Hematopoietic multipotent progenitor cell treated with erythropoietin and hydrocortisone succinate and interleukin-3 and kit ligand, for 8 days (in vitro differentiated cells): ENCODE results near the gene ACTR1B.
A peak's percentile ranks its signal among the peaks of the same experiment; 100 is the strongest.
"Not testable (repeated sequence)": the region's sequence is repeated elsewhere in the genome, so short reads cannot be mapped to it uniquely, and the experiment has no call there.

Experiments used
- DNase-seq: peaks from one replicate; pipeline ENCODE4 v3.0.0-alpha.2; 2015

ACTR1B gene

DNA sequence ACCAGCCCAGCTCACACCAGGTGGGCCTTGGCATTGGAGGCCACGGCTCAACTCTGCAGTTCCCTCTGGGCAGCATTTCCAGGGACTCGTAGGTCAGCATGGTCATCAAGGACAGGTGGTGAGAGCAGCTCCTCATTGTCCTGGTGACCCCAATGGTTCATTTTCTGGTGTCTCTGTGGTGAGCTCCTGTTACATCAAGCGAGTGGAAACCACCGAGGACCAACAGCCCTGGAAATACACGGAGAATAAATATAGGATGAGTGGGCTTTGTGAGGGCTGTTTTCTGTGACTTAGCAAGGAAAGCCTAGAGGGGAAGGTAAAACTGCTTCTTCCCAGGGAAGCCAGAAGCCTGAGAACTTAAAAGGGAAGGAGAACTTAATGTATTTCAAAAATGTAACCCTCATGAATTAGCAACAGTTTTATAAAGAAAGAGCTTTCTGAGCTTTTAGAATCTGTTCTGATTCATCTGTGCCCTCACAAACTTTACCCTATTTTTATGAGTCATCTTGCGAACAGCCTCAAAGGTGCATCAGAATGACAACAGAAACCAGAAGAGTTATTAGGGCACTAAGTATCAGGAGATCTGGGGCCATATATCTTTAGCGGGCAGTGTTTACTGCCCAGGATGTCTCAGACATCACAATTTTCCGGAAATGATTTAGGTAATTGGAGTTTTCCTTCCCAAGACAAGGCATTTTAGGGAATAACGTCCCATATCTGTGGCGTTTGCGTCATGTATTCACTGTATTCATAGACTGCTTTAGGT lies 24.4 kb upstream of the ACTR1B start:
- DNase-seq, result no peak

DNA sequence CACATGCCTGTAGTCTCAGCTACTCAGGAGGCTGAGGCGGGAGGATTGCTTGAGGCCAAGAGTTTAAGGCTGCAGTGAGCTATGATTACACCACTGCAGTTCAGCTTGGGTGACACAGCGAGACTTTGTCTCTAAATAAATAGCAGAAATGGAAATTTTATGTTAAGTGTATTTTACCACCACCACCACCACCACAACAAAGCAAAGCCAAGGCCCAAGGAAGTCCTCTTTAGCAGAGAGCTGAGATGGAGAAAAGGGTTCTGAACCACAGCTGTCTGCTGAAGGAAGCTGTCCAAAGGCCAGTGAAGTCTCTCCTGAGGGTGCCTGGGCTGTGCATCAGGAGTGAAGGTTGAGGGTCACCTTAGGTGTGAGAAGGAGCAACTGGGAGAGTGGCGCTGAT lies 23.4 kb upstream of the ACTR1B start:
- not testable (repeated sequence) for DNase-seq

DNA sequence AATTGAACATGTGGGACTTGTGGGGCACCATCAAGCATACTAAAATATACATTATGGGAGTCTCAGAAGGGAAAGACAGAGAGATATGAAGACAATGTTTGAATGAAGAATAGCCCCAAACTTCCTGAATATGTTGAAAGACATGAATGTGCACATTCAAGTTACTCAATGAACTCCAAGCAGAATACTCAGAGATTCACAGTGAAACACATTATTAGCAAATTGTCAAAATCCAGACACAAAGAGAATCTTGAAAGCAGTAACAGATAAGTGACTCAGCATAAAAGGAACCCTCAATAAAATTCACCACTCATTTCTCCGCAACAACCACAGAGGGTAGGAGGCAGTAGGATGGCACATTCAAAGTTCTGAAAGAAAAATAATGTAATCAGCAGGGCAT lies 14.5 kb upstream of the ACTR1B start:
- DNase-seq, result peak; percentile 33

DNA sequence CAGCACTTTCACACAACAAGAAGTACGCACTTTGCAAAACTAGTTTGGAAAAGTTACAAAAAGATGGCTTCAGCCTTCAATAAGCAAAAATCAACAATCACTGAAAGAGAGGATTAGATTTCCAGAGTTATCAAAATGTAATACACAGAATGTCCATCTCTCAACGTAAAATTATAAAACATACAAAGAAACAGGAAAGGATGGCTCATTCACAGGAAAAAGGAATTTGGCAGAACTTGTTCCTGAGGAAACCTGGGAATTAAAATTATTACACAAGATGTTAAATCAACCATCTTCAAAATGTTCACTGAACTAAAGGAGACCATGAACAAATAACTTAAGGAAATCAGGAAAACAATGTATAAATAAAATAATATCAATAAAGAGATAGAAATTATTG lies 13.6 kb upstream of the ACTR1B start:
- no peak for DNase-seq

DNA sequence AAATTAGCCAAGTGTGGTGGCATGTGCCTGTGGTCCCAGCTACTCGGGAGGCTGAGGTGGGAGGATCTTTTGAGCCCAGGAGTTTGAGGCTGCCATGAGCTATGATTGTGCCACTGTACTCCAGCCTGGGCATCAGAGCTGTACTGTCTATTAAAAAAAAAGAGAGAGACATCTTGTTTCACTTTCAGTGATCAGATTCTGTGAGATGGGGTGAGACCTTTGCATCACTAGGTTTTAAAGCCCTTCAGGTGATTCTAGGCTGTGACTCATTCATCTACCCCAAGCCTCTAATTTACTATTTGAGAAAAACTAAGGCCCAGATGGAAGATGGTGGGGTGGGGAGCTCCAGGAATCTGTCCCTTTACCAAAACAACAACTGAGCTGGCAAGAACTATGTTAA lies 12.8 kb upstream of the ACTR1B start:
- DNase-seq, result no peak

DNA sequence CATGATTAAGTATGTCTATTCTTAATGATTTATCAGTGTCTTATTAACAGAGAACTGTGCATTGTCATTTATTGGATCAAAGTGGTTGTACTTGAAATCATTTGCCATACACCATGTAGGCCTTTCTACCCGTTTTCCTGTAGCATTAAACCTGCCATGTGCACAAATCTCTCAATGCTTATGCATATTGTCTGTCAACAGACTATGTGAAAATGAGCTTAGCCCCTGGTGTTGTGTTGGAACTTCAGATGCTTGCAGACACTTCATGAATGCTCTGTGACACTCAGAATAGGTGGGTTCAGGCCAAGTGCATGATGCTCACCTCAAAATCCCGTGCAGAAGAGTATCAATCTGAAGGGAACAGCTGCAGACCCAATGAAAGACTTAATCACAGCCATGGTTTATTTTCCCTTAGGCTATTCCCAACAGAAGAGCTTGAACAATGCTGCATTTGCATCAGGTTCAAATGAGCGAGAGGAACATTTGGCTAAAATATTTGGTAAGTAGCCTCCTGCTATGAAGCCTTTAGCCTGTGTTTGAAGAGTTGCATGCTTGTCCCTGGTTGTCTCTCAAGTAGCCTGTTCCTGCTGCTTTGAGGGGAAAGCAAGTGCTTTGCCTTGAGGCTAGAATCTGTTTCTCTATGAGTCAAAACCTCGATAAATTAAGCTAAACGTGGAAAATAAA lies 11.7 kb upstream of the ACTR1B start:
- DNase-seq, result no peak

DNA sequence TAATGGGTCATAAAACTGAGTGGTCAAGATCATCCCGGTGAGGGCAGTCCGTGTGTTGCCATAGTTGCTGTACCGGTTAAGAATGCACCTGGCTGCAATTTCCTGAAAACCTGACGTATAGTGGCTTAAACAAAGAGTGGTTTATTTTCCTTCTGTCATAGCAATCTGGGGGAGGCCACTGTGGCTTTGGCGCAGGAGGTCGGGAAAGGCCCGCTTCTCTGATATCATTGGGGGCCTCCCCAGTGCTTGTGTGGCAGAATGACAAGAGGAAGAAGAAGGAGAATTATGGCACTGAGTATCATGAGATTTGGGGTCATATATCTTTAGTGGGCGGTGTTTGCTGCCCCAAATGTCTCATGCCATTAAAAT lies 10.1 kb upstream of the ACTR1B start:
- no peak for DNase-seq

DNA sequence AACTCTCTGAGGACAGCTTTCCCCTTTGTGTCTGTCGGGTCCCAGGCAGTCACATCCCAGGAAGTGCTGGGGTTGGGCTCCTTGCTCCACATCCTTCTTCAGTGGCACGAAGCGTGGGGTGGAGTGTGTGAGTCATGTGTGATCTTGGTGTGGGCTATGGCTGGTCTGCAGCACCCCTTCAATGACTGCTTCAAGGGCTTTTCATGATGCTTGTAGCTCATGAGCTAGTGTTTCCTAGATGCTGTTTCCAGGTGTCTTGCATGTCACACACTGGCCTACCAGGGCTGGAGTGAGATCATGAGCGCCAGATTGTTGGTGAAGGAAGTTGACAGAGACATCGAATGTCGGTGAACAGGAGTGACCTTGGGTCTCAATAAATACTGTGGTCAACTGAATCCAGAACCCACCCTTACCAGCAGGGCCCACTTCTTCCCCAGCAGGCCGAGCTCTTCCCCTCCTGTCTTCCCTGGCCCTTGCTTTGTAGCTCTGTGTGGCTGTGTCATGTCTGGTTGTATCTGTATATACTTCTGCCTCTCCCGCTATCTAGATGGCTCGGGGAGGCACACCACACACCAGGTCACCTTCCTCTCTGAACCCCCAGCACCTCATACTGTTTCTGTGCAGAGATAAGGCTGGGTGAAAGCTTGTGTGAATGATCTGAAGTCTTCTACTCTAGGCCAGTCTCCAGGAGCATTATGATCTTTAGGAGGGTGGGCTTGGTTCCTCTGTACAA lies 9.5 kb upstream of the ACTR1B start:
- peak; percentile 22 for DNase-seq

DNA sequence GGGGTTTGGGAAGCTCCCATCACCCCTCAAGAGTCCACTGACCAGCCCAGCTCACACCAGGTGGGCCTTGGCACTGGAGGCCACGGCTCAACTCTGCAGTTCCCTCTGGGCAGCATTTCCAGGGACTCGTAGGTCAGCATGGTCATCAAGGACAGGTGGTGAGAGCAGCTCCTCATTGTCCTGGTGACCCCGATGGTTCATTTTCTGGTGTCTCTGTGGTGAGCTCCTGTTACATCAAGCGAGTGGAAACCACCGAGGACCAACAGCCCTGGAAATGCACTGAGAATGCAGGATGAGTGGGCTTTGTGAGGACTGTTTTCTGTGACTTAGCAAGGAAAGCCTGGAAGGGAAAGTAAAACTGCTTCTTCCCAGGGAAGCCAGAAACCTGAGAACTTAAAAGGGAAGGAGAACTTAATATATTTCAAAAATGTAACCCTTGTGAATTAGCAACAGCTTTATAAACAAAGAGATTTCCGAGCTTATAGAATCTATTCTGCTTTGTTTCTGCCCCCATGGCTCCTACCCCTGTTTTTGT lies 8.8 kb upstream of the ACTR1B start:
- not testable (repeated sequence) for DNase-seq

DNA sequence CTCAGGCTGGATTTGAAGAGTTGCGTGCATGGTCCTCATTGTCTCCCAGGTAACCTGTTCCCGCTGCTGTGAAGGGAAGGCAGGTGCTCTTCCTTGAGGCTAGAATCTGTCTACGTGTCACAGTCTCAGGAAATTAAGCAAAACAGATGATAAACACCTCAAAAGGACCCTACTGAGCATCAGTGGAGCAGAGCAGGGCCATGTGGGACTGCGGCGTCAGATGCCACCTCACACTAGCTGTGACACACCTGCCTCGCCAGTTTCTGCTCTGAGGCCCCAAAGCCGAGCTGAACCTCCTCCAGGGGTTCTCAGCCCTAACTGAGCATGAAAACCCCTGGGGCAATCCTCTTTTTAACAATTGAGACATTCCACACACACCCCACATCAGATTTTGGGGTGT lies 7.7 kb upstream of the ACTR1B start:
- DNase-seq, result no peak

DNA sequence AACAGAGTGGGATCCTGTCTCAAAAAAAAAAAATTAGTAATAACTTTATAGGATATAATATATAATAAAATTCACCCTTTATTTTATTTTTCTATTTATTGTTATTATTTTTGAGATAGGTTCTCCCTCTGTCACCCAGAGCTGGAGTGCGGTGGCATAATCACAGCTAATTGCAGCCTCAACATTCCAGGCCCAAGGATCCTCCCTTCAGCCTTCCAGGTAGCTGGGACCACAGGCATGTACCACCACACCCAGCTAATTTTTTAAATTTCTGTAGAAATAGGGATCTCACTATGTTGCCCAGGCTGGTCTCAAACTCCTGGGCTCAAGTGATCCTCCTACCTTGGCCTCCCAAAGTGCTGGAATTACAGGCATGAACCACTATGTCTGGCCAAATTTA lies 6.6 kb upstream of the ACTR1B start:
- no peak for DNase-seq

DNA sequence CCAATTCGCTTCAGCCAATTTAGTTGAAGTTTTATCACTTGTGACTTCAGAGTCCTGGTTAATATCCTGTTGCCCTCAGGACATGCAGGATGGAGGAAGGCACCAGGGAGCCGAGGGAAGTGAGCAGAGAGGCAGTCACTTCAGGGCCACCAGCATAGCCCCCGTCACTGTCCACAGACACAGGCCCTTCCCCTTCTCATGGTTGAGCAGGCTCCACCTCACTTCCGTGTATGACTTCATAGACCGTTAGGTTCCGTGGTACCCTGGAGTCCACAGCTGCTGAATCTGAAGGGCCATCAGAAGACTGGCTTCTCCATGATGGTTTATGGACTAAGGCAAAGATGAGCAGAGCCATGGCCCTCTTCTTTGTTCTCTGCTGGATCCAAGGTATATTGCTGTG lies 5.6 kb upstream of the ACTR1B start, which contains the start of gene C2orf92:
Gene C2orf92, plus strand, starts transcription at position 266 of the 400 bp plus-strand sequence. Its CDS starts 76 bp downstream, at position 342.
- DNase-seq, result no peak

DNA sequence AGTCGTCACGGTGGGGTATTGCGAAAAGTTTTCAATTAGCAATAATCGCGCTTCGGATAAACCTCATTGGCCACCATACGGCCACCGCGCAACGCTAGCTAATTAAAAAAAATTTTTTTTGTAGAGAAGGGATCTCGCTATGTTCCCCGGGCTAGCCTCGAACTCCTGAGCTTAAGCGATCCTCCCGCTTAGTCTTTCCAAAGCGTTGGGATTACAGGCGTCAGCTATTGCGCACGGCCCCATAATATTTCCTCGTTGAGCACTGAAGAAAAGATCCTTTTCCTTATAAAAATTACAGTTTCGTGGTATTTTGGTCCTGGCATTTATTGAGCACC lies 759 bp upstream of the ACTR1B start:
- DNase-seq, result no peak

DNA sequence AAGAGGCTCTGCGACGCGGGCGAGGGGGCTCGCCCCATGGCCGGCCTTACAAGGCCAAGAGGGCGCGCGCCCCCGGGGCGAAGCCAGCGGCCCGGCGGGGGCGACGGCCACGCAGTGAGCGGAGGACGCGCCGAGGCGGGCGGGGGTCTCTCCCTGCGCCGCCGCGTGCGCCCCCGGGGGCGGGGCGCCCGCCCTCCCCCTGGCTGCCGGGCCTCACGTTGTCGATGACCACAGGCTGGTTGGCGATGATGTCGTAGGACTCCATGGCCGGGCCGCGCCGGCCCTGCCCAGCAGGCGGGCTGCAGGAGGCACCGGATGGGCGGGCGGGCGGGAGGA lies 250 bp downstream of the ACTR1B start:
- DNase-seq, result no peak

DNA sequence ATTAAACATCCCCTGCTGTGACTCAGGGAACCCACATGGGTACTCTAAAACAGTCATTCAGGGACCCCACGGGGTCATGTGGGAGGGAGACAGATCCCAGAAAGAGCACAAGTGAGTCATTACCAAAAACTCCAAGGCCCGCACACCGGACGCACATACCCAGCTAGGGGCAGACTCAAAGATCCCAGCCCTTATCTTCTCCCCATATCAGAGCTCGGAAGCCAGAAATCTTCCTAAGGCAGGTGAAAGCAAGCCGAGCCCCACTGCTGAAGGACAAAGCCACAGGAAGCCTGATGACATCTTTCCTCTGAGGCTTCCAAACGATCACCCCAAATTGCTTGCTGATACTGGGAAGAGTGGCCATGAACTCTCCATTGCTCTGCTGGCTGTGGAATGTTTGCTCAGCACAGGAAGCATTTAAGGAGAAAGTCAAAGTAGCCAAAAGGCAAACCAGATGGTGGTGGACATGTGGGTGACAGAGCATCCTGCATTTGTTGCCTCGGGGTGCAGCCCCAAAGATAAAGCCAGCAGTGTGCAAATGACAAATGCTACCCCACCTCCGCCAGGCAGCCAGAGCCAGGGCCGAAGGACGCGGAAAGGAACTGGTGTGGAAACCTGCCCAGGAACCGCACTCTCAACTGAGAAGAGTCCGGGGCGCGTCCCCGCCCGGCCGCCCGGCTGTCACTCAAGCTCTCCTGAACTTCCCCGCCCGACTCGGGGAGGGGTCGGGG lies 784 bp downstream of the ACTR1B start:
- DNase-seq, result peak; percentile 72

DNA sequence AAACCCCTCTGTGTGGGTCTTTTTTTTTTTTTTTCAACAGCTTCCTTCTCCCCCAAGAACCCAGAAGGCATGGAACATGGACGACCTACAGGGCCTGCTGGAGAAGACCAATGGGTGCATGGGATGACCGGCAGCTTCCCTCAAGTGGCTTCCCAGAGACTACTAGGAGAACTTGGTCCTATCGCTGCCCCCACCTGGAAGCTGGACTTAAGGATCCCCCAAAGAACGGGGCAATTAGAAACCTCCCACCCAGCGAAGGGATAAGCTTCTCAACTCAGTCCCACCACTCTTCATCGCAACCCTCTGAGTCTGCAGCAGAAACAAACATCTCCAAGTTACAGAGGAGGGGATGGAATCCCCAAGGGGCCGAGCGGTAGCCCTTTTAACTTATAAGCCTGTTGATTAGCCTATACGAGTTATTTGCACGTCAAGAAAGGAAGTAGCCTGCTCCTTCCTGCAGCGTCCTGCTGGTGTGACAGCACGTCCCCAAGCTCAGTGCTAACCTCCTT lies 1.4 kb downstream of the ACTR1B start:
- no peak for DNase-seq

DNA sequence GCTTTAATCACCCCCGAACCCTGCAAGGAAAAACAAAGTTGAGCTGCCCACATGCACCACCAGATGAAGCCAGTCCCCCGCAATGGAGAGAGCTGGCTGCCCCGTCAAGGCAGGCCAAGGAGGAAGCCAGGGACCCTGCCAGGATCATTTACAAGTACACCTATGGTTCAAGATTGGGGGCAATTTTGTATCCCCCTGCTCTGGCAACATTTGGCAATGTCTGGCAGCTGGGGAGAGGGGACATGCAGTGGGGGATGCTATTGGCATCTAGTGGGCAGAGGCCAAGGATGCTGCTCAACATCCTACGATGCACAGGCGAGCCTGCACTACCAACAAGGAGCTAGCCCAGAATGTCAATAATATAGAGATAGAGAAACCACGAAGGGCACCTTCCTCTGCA lies 1.9 kb downstream of the ACTR1B start:
- DNase-seq, result no peak

DNA sequence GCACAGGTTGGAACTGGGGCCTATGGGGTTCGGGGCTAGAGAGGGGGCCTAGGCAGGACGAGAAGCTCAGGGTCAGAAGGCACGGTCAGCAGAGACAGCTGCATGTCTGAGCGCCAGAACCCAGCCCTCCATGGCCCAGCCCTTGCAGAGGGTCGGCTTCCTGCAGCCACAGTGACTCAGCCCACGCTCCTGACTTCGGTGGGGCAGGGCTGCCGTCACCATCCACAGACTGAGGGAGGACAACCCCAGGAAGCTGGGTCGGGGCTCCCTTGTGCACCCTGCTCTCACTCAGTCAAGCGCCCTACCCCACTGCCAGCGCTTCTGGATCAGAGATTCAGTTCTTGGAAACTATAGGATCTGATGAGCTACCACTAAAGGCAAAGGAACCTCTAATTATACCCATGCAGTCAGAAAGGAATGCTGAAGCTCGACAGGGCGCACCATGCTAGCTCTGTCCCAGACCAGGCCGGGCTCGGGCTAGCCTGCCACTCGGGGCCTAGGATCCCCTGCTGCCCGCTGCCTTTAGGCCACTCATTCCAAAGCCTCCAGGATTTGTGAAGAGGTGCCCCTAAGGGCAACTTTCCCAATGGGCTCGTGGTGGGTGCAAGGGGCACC lies 3.0 kb downstream of the ACTR1B start:
- DNase-seq, result no peak

DNA sequence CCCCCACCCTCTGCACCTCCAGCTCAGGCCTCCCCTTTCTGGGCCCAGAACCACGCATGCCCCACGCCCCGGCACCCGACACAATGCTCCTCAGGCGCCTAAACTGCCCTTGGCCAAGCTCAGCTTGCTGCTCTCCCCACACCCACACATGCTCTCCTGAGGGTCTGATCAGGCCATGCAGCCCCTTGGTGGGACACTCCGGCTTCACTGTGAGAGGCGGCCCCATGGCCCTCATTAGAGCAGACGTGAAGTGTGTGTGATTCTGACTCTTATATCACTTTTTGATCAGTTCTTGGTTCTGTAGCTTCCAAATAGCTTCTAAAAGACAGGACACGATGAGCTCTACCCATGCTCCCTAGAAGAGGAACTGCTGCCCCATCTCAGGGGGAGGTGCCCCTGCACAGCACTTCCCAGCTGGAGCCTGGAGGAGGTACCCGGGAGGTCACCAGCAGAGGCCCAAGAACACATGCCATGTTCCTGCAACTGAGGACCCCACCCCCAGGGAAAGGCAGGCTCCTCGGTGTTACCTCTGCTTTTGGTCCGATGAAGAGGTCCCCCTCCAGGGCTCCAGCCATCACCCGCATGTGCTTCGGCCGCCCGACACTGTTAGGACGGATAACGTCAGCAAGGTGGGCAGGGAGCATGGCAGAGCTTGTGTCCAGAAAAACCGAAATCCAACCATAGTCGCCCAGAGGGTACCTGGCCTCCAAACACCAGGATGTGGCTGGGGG lies 3.6 kb downstream of the ACTR1B start:
- DNase-seq, result no peak

DNA sequence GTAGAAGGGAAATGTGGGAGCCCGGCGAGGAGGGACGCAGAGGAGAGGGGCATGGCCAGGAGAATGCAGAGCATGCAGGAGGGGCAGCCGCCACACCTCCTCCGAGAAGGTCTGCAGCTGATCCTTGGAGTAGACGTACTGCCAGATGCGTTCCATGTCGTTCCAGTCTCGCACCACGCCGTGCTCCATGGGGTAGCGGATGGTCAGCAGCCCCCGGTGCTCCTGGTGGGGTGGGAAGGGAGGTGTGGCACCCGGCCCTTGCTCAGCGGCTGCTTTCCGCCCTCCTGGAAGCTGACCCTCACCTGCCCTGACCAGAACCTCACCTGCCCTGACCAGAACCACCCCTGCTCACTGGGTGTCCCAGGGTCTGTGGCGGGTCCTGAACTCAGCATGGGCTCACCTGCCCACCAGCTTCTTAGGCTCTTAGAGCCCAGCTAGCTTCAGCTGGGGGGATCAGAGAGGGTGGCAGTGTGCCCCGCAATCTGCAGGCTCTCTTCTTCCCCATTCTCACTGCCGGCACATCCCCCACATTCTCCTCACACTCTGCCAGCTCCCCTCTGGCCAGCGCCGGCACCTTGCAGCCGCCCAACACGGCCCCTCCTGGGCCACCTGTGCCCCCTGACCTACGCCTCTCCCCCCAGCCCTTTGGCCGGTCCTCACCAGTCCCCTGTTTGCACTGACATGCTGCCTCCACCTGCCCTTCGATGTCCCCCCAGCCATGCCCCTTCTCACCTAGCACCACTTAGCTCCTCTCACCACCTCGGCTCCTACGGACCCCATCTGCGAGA lies 4.4 kb downstream of the ACTR1B start:
- DNase-seq, result no peak

DNA sequence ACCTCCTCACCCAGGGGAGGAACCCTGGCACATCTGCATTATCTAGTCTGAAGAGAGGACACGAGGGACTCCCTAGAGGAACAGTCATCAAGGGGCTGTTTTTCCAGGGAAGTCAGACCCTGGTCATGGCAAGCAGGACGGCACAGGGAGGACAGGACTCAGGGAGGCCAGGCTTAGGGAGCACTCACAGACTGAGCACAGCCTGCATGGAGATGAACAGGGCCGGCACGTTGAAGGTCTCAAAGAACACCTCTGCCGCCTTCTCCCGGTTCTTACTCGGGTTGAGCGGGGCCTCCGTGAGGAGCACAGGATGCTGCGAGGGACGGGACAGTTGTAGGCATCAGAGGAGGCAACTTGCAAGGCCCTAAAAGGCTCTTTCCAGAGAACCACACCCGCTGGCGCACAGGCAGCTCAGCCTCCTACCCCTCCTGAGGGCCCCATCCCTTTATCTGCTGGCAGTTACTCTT lies 5.1 kb downstream of the ACTR1B start:
- no peak for DNase-seq
